HTERT RPE-1 (cell line): ENCODE data around the gene PTPRE.

Experiments used
- in situ Hi-C: fragments of 300-500 bp; cut with MboI; formaldehyde crosslinking; loops from 4 replicates; pipeline ENCODE4 v1.14.3; 2020; ENCODE audit warnings: low sequenced_read_pairs

The PTPRE gene

DNA sequence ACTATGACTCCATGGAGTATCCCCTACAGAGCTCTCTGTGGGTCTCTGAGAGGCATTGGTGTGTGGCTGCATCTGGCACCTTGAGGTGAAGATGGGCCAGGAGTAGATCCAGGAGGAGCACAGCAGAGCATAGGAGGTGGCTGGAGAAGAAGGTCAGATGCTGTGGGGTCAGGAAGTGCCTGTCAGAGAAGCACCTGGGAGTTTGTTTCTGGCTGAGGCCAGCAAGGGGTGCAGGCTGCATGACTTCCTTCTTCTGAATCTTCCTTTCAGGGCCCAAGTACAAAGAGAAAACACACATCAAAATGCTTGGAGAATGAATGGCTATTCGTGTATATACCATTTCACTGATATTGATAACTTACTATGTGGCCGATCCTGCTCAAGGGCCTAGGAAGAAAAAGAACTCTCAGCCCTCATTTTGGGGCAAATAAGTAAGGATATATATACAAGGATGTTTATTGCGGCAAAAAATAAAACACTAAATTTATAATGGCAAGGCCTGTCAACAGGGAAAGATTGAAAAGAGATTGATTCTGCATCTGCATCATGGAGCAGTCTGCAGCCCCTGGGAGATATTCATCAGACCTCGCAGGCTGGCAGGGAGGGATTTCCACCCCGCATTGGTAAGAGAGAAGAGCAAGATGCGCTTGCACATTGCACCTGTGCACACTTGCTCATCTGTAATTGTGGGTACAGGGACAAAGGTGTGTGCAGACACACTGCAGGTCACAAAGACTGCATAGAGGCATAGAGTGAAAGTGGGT, 39.2 kb downstream of the PTPRE start:
- in situ Hi-C loops: no loop called here

DNA sequence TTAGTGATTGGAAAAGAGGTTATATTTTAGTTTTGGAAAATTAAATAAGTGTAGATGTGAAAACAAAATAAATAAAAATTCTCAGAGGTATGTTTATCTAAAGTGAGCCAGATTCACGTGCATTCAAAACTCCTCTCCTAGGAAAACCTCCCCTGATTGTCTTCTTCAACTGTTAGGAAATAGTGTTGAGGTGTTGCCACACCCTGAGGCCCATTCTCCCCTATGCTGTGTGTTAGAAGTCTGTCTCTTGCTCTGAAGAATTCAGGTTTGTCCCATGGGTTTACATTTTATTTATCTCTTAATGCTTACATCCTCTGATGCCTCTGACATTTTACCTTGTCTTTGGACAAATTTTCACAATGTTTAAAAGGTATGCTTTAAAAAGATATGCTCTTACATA, 40.3 kb downstream of the PTPRE start:
- in situ Hi-C loops: no loop called here

DNA sequence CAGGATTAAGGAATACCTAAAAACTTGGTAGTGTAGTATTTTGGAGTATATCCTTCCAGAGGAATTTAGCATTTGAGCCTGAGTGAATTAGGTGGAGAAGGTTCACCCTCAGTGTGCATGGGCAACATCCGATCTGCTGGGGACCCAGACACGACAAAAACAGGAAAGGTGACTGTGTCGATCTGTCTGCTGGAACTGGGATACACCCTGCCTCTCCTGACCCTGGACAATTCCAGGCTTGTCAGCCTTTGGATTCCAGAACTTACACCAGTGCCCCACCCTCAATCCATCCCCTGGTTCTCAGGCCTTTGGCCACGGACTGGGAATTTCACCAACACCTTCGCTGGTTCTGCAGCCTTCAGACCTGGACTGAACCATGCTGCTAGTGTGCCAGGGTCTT, 41.9 kb downstream of the PTPRE start:
- in situ Hi-C loops: no loop called here

DNA sequence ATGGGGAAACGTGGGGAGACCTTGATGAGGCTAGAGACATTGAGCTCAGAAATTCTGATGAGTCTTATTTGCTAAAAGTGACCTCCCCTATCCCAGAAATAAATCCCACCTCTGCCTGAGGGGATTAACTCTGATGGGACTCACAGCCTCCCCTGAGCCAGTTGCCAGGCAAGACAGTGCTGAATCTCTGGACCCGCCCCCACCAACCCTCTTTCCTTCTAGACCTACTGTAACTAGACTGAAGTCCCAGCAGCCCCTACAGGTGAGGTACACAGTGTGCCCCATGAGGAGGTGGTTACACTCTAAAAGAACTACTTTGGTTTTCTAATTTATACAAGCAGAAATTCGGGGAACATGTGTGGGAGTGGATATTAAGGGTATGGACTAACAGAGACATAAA, 42.9 kb downstream of the PTPRE start:
- in situ Hi-C loops: no loop called here

DNA sequence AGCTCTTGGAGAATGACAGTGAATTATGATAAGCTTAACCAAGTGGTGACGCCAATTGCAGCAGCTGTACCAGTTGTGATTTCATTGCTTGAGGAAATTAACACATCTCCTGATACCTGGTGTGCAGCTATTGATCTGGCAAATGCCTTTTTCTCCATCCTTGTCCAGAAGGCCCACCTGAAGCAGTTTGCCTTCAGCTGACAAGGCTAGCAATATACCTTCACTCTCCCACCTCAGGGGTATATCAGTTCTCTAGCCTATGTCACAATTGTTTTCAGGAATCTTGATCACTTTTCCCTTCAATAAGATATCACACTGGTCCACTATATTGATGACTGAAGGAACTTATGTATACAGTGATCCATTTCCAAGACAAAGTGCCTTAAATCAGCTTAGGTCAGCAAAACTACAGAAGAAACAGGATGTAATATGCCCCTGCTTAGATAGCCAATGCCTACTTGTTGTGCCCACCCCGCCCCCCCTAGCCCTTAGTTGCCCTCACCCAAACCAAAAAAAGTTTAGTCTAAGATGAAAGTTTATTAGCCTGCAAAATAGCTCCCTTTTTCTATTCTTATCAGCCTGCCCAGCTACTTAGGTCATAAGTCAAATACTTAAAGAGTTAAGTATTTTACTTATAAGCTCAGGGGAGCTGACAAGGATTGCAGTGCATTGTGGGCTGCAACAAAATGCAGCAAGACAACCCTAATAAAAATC, 45.1 kb downstream of the PTPRE start:
- in situ Hi-C loops: no loop called here

DNA sequence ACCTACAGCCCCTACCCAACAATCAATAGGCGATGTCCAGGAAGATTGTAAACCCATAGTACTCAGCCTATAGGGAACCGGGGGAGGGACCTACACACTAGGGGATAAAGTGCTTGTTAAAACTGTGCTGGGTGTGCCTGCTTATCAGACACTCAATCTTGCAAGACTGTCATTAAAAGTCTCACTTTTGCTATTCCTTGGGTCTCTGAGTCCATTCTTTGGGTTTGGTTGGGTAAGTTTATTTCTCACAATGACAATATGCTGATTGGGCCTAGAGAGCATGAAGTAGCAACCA, 45.6 kb downstream of the PTPRE start:
- in situ Hi-C loops: no loop called here

DNA sequence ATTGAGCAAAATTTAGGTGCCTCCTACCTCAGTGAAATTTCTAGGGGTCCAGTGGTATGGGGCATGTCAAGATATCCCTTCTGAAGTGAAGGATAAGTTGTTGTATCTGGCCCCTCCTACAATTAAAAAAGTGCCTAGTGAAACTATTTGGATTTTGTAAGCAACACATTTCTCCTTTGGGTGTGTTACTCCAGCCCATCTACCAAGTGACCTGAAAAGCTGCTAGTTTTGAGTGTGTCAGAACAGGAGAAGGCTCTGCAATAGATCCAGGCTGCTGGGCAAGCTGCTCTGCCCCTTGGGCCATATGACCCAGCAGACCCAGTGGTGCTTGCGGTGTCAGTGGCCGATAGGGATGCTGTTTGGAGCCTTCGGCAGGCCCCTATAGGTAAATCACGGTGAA, 46.0 kb downstream of the PTPRE start:
- in situ Hi-C loops: no loop called here

DNA sequence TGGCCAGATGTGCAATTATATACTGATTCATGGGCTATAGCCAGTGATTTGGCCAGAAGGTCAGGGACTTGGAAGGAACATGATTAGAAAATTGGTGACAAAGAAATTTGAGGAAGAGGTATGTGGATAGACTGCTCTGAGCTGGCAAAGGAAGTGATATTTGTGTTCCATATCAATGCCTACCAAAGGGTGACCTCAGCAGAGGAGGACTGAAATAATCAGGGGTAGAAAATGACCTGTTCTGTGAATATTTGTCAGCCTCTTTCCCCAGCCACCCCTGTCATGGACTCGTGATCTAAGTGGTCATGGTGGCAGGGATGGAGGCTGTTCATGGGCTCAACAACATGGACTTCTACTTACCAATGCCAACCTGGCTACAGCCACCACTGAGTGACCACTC, 47.0 kb downstream of the PTPRE start:
- in situ Hi-C loops: no loop called here

DNA sequence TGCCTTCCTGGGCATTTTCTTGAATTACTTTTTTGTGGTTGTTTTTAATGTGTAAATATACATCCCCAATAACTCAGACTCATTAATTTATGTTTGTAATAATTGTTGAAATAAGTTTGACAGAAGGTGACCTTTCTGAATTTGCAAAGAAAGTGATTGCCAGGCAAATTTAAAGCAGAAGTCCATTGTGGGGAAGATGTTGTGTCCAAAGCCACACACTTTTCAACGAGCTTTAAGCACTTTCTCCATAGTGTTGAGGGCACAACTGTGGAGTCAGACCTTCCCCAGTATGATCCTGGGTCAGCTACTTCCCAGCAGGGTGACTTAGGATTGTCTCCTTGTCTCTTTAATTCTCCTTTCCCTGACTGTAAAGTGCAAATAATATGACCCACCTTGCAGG, 52.5 kb downstream of the PTPRE start:
- in situ Hi-C loops: no loop called here

DNA sequence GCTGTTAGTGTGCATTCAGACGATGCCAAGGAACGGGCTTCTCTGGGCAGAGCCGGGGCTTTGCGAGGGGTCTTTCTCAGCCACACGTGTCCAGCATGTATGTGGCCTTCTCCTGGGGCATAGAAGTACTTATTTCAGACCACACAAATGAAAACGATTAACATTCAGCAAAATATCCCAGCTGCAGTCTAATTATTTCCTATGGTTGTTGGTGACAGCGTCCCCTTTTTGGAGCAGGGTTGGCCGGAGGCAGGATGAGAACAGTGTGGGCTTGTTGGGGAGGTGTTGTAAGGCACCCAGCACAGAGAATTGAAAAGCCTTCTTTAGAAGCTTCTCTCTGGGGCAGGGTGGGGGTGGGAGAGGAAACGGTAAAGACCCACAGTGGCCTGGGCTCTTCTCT, 54.2 kb downstream of the PTPRE start:
- in situ Hi-C loops: no loop called here

DNA sequence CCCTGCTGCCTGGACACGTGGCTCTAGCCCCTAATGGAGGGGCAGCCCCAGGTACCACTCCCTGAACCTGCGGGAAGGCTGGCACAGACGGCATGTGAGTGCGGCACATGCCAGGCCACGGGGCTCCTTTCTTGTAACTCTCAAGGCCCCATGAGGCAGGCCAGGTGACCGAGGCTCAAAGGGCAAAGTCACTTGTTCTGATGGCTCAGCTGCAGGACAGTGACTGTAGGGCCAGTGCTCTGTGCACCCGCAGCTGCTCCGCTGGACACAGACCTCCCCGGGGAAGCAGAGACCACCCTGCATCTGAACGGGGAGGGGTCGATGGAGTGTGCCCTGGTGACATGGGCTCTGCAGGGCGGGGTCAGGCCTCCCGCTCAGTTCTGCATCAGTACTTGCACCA, 55.3 kb downstream of the PTPRE start:
- in situ Hi-C loops: no loop called here

DNA sequence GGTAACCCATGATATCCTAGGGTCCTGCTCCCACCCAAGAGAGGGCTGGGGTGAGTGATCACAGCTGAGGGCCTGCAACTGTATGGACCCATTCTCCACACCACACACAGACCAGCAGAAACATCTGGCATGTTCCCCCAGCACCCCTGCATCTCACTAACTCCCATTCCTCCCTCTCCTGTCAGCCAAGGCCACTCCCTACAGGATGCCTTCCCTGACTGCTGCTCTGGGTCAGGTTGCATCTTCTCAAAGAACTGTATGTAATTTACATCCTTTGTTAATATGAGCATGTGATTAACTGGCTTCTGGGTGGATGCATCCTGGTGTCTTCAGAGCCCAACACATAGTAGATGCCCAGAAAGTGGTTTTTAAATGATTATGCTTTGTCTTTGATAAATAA, 56.2 kb downstream of the PTPRE start:
- in situ Hi-C loops: no loop called here

DNA sequence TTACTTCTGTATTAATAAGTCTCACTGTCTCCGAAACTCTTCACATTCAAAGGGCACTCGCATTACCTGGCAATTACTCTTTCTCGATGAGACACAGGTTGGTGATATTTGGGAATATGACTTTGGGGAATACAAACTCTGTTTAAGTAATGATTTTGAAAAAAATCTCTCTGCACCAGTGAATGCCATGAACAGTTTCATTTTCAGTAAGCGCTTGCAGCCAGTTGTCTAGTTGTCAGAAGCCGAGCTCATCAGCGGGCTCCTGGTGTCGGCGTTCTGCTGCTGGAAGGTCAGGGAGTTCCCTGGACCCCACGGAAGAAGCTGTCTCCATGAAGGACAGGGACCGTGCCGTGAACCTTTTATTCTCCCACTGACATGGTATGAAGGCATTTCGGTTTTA, 57.7 kb downstream of the PTPRE start:
- in situ Hi-C loops: no loop called here

DNA sequence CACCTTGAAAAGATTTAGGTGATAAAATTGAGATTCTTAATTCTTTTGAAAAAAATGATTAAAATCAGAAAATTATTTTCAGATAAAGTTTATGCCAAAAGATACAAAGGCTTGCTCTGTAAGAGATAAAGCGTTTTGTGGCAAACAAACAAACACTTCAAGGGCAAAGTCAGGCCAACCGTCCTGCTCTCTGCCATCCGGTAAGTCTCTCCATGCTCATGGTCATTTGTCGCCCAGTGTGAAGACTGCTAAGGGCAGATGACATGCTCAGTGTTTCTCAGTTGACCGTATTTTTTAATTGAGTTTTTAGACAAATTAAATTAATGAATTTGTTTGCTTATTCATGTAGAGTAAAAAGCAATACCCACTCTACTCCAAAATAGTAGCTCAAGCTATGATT, 60.0 kb downstream of the PTPRE start:
- in situ Hi-C loops: no loop called here

DNA sequence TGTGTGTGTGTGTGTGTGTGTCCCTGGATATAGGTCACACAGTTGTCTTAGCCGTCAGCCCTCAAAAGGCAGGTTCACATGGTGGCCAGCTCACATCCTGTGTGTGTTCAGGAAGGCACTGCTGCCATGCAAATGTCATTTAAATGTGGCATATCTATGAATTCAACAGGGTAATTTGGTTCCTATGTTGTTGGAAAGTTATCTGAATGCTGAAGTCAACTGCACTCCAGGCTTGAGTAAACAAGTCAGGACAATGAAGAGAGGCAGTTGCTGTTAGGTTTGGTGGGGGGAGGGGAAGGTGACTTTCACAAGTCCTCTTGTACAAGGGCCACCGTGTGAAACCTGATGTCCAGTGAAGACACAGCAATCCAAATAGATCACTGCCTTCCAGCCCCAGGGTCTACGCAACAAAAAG, 61.1 kb downstream of the PTPRE start:
- in situ Hi-C loops: no loop called here

DNA sequence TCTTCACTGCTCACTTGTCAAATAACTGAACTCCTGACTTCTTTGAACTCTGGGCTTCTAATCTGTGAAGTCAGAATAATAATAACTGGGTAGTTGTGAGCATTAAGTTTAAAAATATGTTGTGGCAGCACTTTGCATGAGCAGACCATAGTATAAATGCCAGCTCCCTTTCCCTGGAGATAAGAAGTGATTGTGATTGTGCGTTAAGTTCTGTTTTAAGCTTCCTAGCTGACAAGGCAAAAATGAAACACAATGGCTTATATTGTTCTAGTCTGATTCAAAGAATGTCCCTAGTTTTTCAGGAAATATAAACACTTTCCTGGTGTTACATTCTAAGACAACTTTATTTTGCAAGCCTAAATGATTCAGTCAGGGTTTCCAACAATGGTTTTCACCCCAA, 61.8 kb downstream of the PTPRE start:
- in situ Hi-C loops: no loop called here

DNA sequence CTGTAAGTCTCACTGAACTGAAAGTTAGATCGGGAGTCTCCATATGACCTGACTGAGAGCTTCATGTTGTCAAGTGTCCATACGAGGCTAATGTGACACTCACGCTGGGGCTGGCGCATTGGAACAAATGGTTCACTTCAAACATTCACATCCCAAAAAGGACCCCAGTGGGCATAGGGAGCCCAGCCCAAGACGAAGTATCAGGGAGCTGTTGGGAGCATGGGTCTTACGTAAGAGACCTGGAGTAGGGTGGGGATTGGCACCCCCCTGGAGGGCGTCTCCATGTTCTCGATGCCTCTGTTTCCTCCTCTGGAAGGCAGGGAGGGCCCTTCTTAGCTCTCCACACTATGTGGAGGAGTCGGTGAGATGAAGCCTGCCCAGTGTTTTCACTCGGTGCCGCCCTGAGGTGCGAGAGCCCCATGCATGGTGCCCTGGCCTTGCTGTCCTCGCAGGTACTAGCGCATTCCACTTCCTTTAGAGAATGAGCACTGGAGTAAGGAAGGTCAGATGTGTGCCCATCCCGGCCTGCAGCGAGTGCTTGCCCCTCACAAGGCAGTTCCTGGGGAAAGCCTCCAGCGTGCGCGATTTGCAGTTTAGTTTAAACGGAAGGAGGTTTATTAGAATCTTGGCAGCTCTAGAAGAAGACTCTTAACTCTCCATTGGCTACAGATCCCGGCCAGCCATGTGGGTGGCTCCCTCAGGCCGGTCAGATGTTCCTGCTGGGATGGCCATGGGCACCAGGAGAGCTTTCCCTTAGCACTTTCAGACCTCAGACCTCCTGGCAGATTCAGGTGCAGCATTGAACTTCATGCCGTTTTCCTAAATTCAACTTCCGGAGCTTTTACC, 64.4 kb downstream of the PTPRE start:
- in situ Hi-C loops: no loop called here

DNA sequence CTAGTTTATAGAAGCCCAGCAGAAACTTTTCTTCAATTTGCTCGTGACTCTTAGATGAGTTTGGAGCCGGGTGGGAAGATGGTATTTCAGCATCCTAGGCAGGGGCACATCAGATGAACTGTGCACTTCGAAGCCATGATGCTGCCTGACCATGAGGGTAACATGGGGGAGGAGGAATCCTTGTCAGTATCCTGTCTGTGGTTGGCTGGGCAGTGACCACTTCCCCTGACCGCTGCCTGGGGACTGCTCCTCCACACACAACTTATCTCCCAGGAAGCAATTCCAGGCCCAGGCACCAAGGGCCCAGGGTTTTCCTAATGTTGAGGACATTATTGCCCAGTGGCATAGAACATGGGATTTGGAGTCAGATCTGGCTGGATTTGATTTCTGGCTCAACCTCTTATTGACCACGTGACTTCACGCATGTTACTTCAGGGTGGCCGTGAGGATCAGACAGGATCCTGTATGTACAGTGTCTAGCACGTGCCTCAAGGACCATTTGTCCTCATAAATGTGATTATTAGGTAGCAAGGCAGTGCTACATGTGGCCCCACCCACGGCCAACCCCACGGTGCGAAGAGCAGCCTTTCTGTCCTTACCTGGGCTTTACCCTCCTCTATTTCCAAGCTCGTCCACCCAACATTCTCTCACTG, 65.2 kb downstream of the PTPRE start:
- in situ Hi-C loops: no loop called here

DNA sequence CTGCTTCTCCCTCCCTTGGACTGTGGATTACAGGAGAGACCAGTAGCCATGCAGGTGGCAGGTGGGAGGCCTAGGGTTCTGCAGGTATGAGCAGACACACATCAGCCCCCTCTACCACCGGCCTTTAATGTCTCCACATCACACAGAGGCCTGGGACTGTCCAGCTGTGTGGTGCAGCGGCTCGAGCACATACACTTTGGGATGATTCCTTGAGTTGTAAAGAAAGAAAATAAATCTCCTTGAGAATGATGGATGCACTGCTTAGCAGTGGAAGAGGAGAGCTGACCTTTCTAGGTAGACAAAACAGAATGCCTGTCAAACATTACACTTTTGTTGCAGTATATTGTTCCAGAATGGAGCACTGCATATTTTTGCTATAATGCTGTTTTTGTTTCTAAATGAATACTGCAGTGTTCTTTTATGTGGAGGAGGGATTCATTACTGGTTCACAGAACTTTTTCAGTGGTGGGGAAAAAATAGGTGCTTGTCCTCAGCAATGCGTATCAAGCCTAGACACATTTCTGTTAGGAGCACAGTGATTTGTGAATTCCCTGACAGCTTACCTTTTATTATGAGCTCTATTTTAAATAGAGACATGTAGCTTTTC, 66.0 kb downstream of the PTPRE start:
- in situ Hi-C loops: no loop called here

DNA sequence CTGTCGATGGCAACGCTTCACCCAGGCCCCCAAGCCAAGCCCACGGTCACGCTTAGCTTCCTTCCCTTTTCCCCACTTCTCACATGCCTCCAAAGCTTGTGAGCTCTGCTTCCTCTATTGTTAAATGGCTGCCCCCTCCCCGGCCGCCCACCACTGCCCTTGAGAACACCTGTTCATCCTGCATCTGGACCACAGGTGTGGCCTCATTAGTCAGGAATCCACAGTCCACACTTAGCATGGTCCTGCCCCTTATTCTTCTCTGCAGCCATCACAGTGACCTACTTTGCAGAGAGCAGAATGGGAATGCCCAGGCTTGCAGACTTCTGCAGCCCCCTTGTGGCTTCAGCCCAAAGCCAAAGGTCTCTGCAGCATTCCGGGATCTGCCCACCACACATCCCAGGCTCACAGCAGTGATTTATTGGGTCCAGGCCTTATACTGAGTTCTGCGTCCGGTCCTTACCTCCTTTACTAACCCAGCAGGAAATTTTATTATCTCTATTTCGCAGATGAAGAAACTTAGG, 66.9 kb downstream of the PTPRE start:
- in situ Hi-C loops: no loop called here

DNA sequence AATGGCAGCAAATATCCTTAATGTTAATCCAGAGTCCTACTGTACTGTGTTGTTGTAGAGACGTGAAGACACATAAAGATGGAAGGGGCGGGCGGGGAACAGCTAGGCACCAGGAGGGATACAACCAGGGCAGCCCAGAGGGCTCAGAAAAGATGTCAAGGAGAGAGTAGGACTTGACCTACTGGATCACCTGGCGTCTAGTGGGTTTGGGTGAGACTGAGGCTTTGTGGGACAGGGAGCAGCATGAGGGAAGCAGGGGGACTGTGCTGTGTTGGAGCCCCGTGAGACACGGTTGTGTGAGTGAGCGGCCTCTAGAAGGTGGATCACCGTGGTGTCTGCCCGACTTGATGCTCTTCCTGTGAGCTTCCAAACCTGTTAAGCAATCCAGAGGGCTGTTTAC, 68.0 kb downstream of the PTPRE start:
- in situ Hi-C loops: no loop called here
